ENCODE measurements around the gene CACNA1S.

DNA sequence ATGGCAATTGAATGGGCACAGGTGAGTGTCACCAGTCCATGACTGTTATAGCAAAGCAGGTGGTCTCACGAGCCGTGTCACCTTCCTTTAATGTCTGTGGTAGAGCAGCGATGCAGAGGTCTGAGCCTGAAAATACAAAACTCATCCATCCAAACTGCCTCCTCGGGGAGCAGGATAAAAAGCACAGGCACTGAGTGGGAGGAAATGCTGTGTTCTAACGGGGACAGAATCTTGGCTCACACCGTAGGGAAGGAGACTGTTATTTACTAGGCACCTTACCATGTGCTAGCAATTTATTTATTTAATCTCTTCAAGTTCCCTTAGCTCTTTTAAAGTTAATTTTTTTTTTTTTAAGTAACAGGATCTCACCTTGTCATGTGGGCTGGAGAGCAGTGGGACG, 13.6 kb upstream of the CACNA1S start:
- no peak for TF ChIP-seq EZH2phosphoT487 (IDR thresholded peaks at IDR 0.05; ENCODE audit: insufficient read depth, low read depth)
- TF ChIP-seq EZH2 (IDR thresholded peaks at IDR 0.05; ENCODE audit: insufficient read depth, poor library complexity, severe bottlenecking), result no peak

Data from GM23248 (cell line).